IMR-90 (cell line): ENCODE data around the gene ZSWIM9. TPM values are rescaled to one million over a fixed set of nuclear protein-coding genes. Genes with fewer than 3 reads are reported as not detected.

Source experiments
- ATAC-seq: fragments of 200-7000 bp; cut with Tn5 transposase; 2 replicates; pipeline ENCODE4 v1.9.1; 2020; ENCODE audit warnings: low read depth, mild to moderate bottlenecking, moderate library complexity
- BruUV-seq: library from RNA; stranded (reverse); fragments of 400-500 nt; replicated peaks from 2 replicates; lab custom pipeline; 2021; lab: Mats Ljungman, UMichigan
- CTCF ChIA-PET: fragments of 300-600 bp; formaldehyde crosslinking; extraction: SDS; loops from one replicate; lab custom pipeline; 2021; ENCODE audit warnings: antibody characterized with exemption; lab: Yijun Ruan, JAX
- POLR2A ChIA-PET: fragments of 300-600 bp; sonication (Branson Sonifier 250); formaldehyde crosslinking; loops from one replicate; lab custom pipeline; 2022; ENCODE audit warnings: antibody characterized with exemption; ENCODE audit not compliant: unreplicated experiment; lab: Charles Lee
- DNase-seq: peaks from one replicate; pipeline ENCODE4 v3.0.0; 2013
- H2AFZ ChIP-seq: replicated peaks from 2 replicates; pipeline ENCODE3; 2013; ENCODE audit warnings: low read length, mild to moderate bottlenecking; ENCODE audit not compliant: poor library complexity
- H2AK5ac ChIP-seq: 2 replicates; pipeline ENCODE4 v1.6.1; 2013; ENCODE audit warnings: low read depth, low read length, inconsistent platforms
- H2AK9ac ChIP-seq: replicated peaks from 2 replicates; pipeline ENCODE3; 2013; ENCODE audit warnings: mild to moderate bottlenecking, low read depth, low read length, moderate library complexity; ENCODE audit not compliant: poor library complexity
- H2BK120ac ChIP-seq: 2 replicates; pipeline ENCODE4 v1.6.1; 2013; ENCODE audit warnings: low read depth, low read length, inconsistent platforms
- H2BK15ac ChIP-seq: 3 replicates; pipeline ENCODE4 v1.6.1; 2013; ENCODE audit warnings: low read depth, low read length, inconsistent platforms
- H2BK20ac ChIP-seq: 2 replicates; pipeline ENCODE4 v1.6.1; 2013; ENCODE audit warnings: low read depth, mild to moderate bottlenecking, inconsistent platforms, low read length, moderate library complexity
- H2BK5ac ChIP-seq: 2 replicates; pipeline ENCODE4 v1.6.1; 2013; ENCODE audit warnings: mild to moderate bottlenecking, low read depth, low read length, inconsistent platforms; ENCODE audit not compliant: poor library complexity, severe bottlenecking
- H3K14ac ChIP-seq: replicated peaks from 2 replicates; pipeline ENCODE4 v1.6.1; 2013; ENCODE audit warnings: low read depth, low read length, inconsistent platforms
- H3K18ac ChIP-seq: 2 replicates; pipeline ENCODE4 v1.6.1; 2013; ENCODE audit warnings: low read depth, low read length, control low read depth
- H3K23ac ChIP-seq: 2 replicates; pipeline ENCODE4 v1.6.1; 2013; ENCODE audit warnings: low read depth, low read length, inconsistent platforms
- H3K27ac ChIP-seq: 2 replicates; pipeline ENCODE4 v1.5.1; 2013; ENCODE audit warnings: mild to moderate bottlenecking, control low read depth, low read length; ENCODE audit not compliant: insufficient read depth
- H3K27me3 ChIP-seq: 2 replicates; pipeline ENCODE4 v1.6.1; 2013; ENCODE audit warnings: low read length; ENCODE audit not compliant: control insufficient read depth, insufficient read depth
- H3K36me3 ChIP-seq: 2 replicates; pipeline ENCODE4 v1.6.1; 2013; ENCODE audit warnings: low read length, mixed read lengths; ENCODE audit not compliant: control insufficient read depth, insufficient read depth
- H3K4ac ChIP-seq: 2 replicates; pipeline ENCODE4 v1.6.1; 2013; ENCODE audit warnings: low read depth, low read length, inconsistent platforms
- H3K4me1 ChIP-seq: 2 replicates; pipeline ENCODE4 v1.6.1; 2013; ENCODE audit warnings: low read length, mixed read lengths; ENCODE audit not compliant: control insufficient read depth, insufficient read depth
- H3K4me2 ChIP-seq: 2 replicates; pipeline ENCODE4 v1.6.1; 2013; ENCODE audit warnings: low read depth, mild to moderate bottlenecking, control low read depth, low read length, moderate library complexity
- H3K4me3 ChIP-seq: 2 replicates; pipeline ENCODE4 v1.5.1; 2013; ENCODE audit warnings: low read depth, mild to moderate bottlenecking, control low read depth, low read length, moderate library complexity; ENCODE audit not compliant: insufficient read depth
- H3K56ac ChIP-seq: 2 replicates; pipeline ENCODE4 v1.6.1; 2013; ENCODE audit warnings: low read length, inconsistent platforms; ENCODE audit not compliant: insufficient read depth; ENCODE audit errors: extremely low read depth
- H3K79me1 ChIP-seq, 2 experiments: 2 replicates each; pipeline ENCODE4 v1.6.1; 2013; ENCODE audit warnings: low read length in 2 of 2, inconsistent platforms in 1 of 2, low read depth in 1 of 2
- H3K9ac ChIP-seq: 2 replicates; pipeline ENCODE4 v1.6.1; 2013; ENCODE audit warnings: low read depth, low read length, control low read depth
- H3K9me1 ChIP-seq: 2 replicates; pipeline ENCODE4 v1.6.1; 2013; ENCODE audit warnings: low read length, inconsistent platforms; ENCODE audit not compliant: insufficient read depth
- H3K9me3 ChIP-seq: 2 replicates; pipeline ENCODE4 v1.6.1; 2013; ENCODE audit warnings: low read length; ENCODE audit not compliant: control insufficient read depth, insufficient read depth
- H4K20me1 ChIP-seq: 2 replicates; pipeline ENCODE4 v1.6.1; 2013; ENCODE audit warnings: low read length, inconsistent platforms; ENCODE audit not compliant: insufficient read depth
- H4K5ac ChIP-seq: 2 replicates; pipeline ENCODE4 v1.6.1; 2013; ENCODE audit warnings: mild to moderate bottlenecking, low read depth, low read length, control low read depth
- H4K8ac ChIP-seq, 2 experiments: 2 replicates each; pipeline ENCODE4 v1.6.1; 2013; ENCODE audit warnings: low read depth in 2 of 2, low read length in 2 of 2, control low read depth in 1 of 2, inconsistent platforms in 1 of 2
- H4K91ac ChIP-seq: 2 replicates; pipeline ENCODE4 v1.6.1; 2013; ENCODE audit warnings: low read depth, low read length, inconsistent platforms; ENCODE audit not compliant: insufficient read depth
- BHLHE40 ChIP-seq: fragments of 150-350 bp; IDR thresholded peaks from 2 replicates; pipeline ENCODE4 v1.6.1; 2016; ENCODE audit warnings: mild to moderate bottlenecking, low read depth, low read length
- CEBPB ChIP-seq: IDR thresholded peaks from 2 replicates; pipeline ENCODE4 v1.6.1; 2012; ENCODE audit warnings: low read depth, low read length, improper control_type of control experiment
- CHD1 ChIP-seq: IDR thresholded peaks from 2 replicates; pipeline ENCODE4 v1.6.1; 2012; ENCODE audit warnings: low read depth, low read length, improper control_type of control experiment
- CTCF ChIP-seq: conservative IDR thresholded peaks from 2 replicates; pipeline ENCODE4 v1.5.1; 2012; ENCODE audit warnings: mild to moderate bottlenecking, low read depth, low read length, improper control_type of control experiment
- ELK1 ChIP-seq: fragments of 150-350 bp; IDR thresholded peaks from 2 replicates; pipeline ENCODE4 v1.6.1; 2016; ENCODE audit warnings: low read depth, mild to moderate bottlenecking, low read length, moderate library complexity, borderline replicate concordance
- FOS ChIP-seq: fragments of 150-350 bp; IDR thresholded peaks from 2 replicates; pipeline ENCODE4 v1.6.1; 2016; ENCODE audit warnings: low read depth, low read length
- MAFK ChIP-seq: IDR thresholded peaks from 2 replicates; pipeline ENCODE4 v1.6.1; 2012; ENCODE audit warnings: low read depth, low read length, improper control_type of control experiment
- MAZ ChIP-seq: IDR thresholded peaks from 2 replicates; pipeline ENCODE4 v1.6.1; 2012; ENCODE audit warnings: low read depth, mild to moderate bottlenecking, low read length, improper control_type of control experiment, moderate library complexity, borderline replicate concordance
- MXI1 ChIP-seq: IDR thresholded peaks from 2 replicates; pipeline ENCODE4 v1.6.1; 2012; ENCODE audit warnings: low read depth, mild to moderate bottlenecking, low read length, moderate library complexity, borderline replicate concordance
- NFE2L2 ChIP-seq: fragments of 150-350 bp; IDR thresholded peaks from 2 replicates; pipeline ENCODE4 v1.6.1; 2016; ENCODE audit warnings: low read depth, mild to moderate bottlenecking, low read length
- POLR2A ChIP-seq: IDR thresholded peaks from 2 replicates; pipeline ENCODE4 v1.6.1; 2012; ENCODE audit warnings: mild to moderate bottlenecking, low read depth, low read length
- RAD21 ChIP-seq: IDR thresholded peaks from 2 replicates; pipeline ENCODE4 v1.6.1; 2012; ENCODE audit warnings: low read length, improper control_type of control experiment
- RCOR1 ChIP-seq: IDR thresholded peaks from 2 replicates; pipeline ENCODE4 v1.6.1; 2012; ENCODE audit warnings: mild to moderate bottlenecking, low read length, improper control_type of control experiment; ENCODE audit not compliant: insufficient replicate concordance
- RFX5 ChIP-seq: IDR thresholded peaks from 2 replicates; pipeline ENCODE4 v1.8.0; 2012; ENCODE audit warnings: low read depth, mild to moderate bottlenecking, low read length, moderate library complexity
- SMC3 ChIP-seq: fragments of 150-350 bp; IDR thresholded peaks from 2 replicates; pipeline ENCODE4 v1.6.1; 2016; ENCODE audit warnings: low read depth, mild to moderate bottlenecking, antibody characterized with exemption, low read length, moderate library complexity
- USF2 ChIP-seq: fragments of 150-350 bp; IDR thresholded peaks from 2 replicates; pipeline ENCODE4 v1.6.1; 2017; ENCODE audit warnings: mild to moderate bottlenecking, antibody characterized with exemption, low read length, low read depth
- WGBS, 2 experiments: methylation state at CpG; one replicate each; pipeline versions ENCODE4 v1.1.5 to v1.1.7; 2013; ENCODE audit warnings: missing lambda C conversion rate in 2 of 2; ENCODE audit not compliant: insufficient read length in 1 of 2; ENCODE audit errors: extremely low coverage in 2 of 2; 5-methylcytosine and 5-hydroxymethylcytosine counted together
- dilution Hi-C: fragments of 300-500 bp; cut with HindIII; formaldehyde crosslinking; loops from one replicate; pipeline ENCODE4 v1.14.3; 2018; ENCODE audit warnings: low sequenced_read_pairs; ENCODE audit not compliant: unreplicated experiment
- in situ Hi-C: fragments of 300-500 bp; cut with MboI; formaldehyde crosslinking; loops from 3 replicates; pipeline ENCODE4 v1.14.3; 2019; ENCODE audit warnings: low sequenced_read_pairs, inconsistent platforms, mixed read lengths
- intact Hi-C: fragments of 100-400 bp; cut with micrococcal nuclease; formaldehyde crosslinking; loops from 2 replicates; pipeline ENCODE4 v1.10.0; 2022
- polyA plus RNA-seq, 3 experiments: library from polyadenylated mRNA; depleted of rRNA; stranded (reverse); fragments of >200 nt; gene quantifications; 2 replicates each; pipeline ENCODE4 v1.2.3, GENCODE V29; 2012; ENCODE audit warnings: low replicate concordance in 1 of 3
- total RNA-seq: library from RNA; depleted of rRNA; stranded (reverse); fragments of >200 nt; gene quantifications from 2 replicates; pipeline ENCODE4 v1.2.3, GENCODE V29; 2012

Gene ZSWIM9
- total and polyA plus RNA-seq, 2 of the 4 experiments (the other 2 are of a cell fraction) = 0.54 to 2.2 TPM

- no peaks in the 10 kb centered on the region for H3K27me3 ChIP-seq
- H3K23ac ChIP-seq = no peak overlapping the region
- no peak overlapping the region for H3K4ac ChIP-seq
- no peaks in the 10 kb centered on the region for H4K20me1 ChIP-seq
- no peak overlapping the region for H3K9ac ChIP-seq
- no peak overlapping the region for H3K56ac ChIP-seq
- H2BK15ac ChIP-seq = no peak overlapping the region
- BruUV-seq = no TSS peak
- peaks cover 11% of the 10 kb centered on the region for H3K36me3 ChIP-seq
- WGBS, 2 experiments = 100% methylated on average over 1 of the region's 5 CpGs; no CpG with 5 or more reads in 1 of the 2 experiments
- no peak for TF ChIP-seq MAZ
- TF ChIP-seq NFE2L2 = no peak
- no peak for TF ChIP-seq RCOR1
- TF ChIP-seq MAFK = no peak
- TF ChIP-seq USF2 = no peak
- no peak for TF ChIP-seq RFX5
- no peak for TF ChIP-seq BHLHE40
- TF ChIP-seq FOS = no peak
- TF ChIP-seq CHD1 = no peak
- TF ChIP-seq MXI1 = no peak
- TF ChIP-seq SMC3 = no peak
- no peak for TF ChIP-seq RAD21
- no peak for TF ChIP-seq CTCF
- TF ChIP-seq CEBPB = no peak
- no peak for TF ChIP-seq ELK1
- TF ChIP-seq POLR2A = no peak
- H3K27ac ChIP-seq = no peak overlapping the region
- no peak overlapping the region for H3K14ac ChIP-seq
- no peak overlapping the region for H2AFZ ChIP-seq
- no peak overlapping the region for H3K18ac ChIP-seq
- no peak overlapping the region for H4K5ac ChIP-seq
- CTCF ChIA-PET = no interaction called here
- no peak overlapping the region for H4K8ac ChIP-seq
- peaks cover 4 to 20% of the 10 kb centered on the region in 2 experiments; a peak in 3 of 4 replicates for H3K79me1 ChIP-seq
- in situ Hi-C loops = no loop called here
- POLR2A ChIA-PET = no interaction called here
- no peak overlapping the region for H4K91ac ChIP-seq
- H2AK9ac ChIP-seq = no peak overlapping the region
- H3K4me1 ChIP-seq = peaks cover 2% of the 10 kb centered on the region; the same call in 1 of the 2 replicates
- no peak for DNase-seq
- dilution Hi-C loops = no loop called here
- no peak overlapping the region for H3K4me2 ChIP-seq
- no peak overlapping the region for H2BK5ac ChIP-seq
- H3K9me3 ChIP-seq = no peaks in the 10 kb centered on the region
- no peaks in the 10 kb centered on the region for H3K9me1 ChIP-seq
- H2BK120ac ChIP-seq = no peak overlapping the region
- ATAC-seq = no peak
- H3K4me3 ChIP-seq = no peak overlapping the region
- no peak overlapping the region for H2BK20ac ChIP-seq
- intact Hi-C loops = no loop called here
- H2AK5ac ChIP-seq = no peak overlapping the region
Measured at GRCh38 chr19:48246101-48246500, 75.6 kb downstream of the ZSWIM9 start.
